Kidney (tissue), 14 donors: ENCODE results near the gene PTPRM. TPM values are rescaled to one million over a fixed set of nuclear protein-coding genes. Genes with fewer than 3 reads are reported as not detected.

ENCODE experiments used
- DNase-seq, 5 donors: peaks; one replicate each; pipeline ENCODE4 v3.0.0-alpha.2; 2013 to 2020
- FAIRE-seq: peaks from 2 replicates; lab custom pipeline; 2012; peaks lifted over from hg19 to GRCh38; lab: Jason Lieb, UNC
- H3K27ac ChIP-seq, 2 donors: one replicate each; pipeline ENCODE4 v1.7.0; 2013; ENCODE audit warnings: low read depth in 2 of 2, low read length in 2 of 2, inconsistent platforms in 1 of 2
- H3K27me3 ChIP-seq: one replicate; pipeline ENCODE4 v1.7.1; 2013; ENCODE audit warnings: low read length, inconsistent platforms; ENCODE audit not compliant: control insufficient read depth, insufficient read depth
- H3K36me3 ChIP-seq, 3 donors: one replicate each; pipeline versions ENCODE4 v1.7.0 to v1.7.1; 2013; ENCODE audit warnings: low read length in 3 of 3, control low read depth in 1 of 3, inconsistent platforms in 1 of 3; ENCODE audit not compliant: insufficient read depth in 3 of 3, control insufficient read depth in 2 of 3
- H3K4me1 ChIP-seq, 3 donors: one replicate each; pipeline versions ENCODE4 v1.7.0 to v1.7.1; 2013; ENCODE audit warnings: low read length in 3 of 3, inconsistent platforms in 1 of 3, low read depth in 1 of 3; ENCODE audit not compliant: control insufficient read depth in 2 of 3, insufficient read depth in 2 of 3
- H3K4me3 ChIP-seq, 3 donors: one replicate each; pipeline versions ENCODE4 v1.7.0 to v1.8.1; 2013; ENCODE audit warnings: low read length in 3 of 3, control low read depth in 1 of 3, inconsistent platforms in 1 of 3
- H3K9ac ChIP-seq, 3 donors: one replicate each; pipeline versions ENCODE4 v1.7.0 to v1.7.1; 2013; ENCODE audit warnings: low read length in 3 of 3, control low read depth in 1 of 3, inconsistent platforms in 1 of 3
- H3K9me3 ChIP-seq, 3 donors: one replicate each; pipeline versions ENCODE4 v1.7.0 to v1.7.1; 2013; ENCODE audit warnings: low read length in 3 of 3, control low read depth in 1 of 3, inconsistent platforms in 1 of 3; ENCODE audit not compliant: control insufficient read depth in 2 of 3, insufficient read depth in 1 of 3
- intact Hi-C: fragments of 100-400 bp; cut with DNase I; formaldehyde crosslinking; loops from one replicate; pipeline ENCODE4 v1.11.1; 2022
- polyA plus RNA-seq: library from polyadenylated mRNA; stranded (reverse); fragments of 350-450 nt; fragmentation: Illumina TruSeq; extraction: RNeasy Lipid Tissue Mini Kit (QIAGEN cat#74804); gene quantifications from one replicate; pipeline ENCODE4 v1.2.3, GENCODE V29; 2014; ENCODE audit warnings: low read depth, low replicate concordance; ENCODE audit not compliant: insufficient read depth
- total RNA-seq: library from RNA; stranded (reverse); fragmentation: NEBNext Ultra II Directional; extraction: Animal tissue kit (Norgen Biotek cat#: 25700); gene quantifications from one replicate; pipeline ENCODE4 v1.2.1, GENCODE V29; 2021
- TF ChIP-seq, protein P1 (sequence below): IDR thresholded peaks from 3 replicates; pipeline ENCODE4 v1.5.1; 2012; ENCODE audit warnings: mild to moderate bottlenecking, moderate library complexity, borderline replicate concordance; ENCODE audit not compliant: insufficient read depth; ENCODE audit errors: extremely low read depth
- donor health status: control.
- donor health status: control.
- donor health status: control.
- donor health status: control.
- donor health status: control.
- donor health status: DM: yes; HTN: yes; CAD: no.
- donor health status: Normal renal cell carcinoma (clear cell type).

PTPRM gene
- total and polyA plus RNA-seq, 2 donors from 2014 or later, result 52.4 to 98.9 TPM

DNA sequence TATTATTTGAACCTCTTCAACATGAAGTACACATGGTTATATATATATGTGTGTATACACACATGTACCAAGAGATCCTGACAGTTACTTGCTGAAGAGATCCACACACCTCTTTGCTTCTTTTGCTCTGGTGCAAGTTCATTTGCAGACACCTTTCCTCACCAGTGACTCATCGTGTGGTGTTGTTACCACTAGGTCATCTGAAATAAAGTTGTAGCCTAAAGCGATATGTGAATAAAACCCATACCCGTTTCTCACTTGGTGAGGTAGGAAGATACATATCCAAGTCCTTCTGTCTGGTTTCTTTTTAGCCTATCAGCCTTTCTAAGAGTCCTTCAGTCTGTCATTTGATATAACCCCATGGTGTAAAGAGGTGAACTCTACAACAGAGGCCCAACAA lies 662.7 kb downstream of the PTPRM start:
- H3K4me1 ChIP-seq, result no peaks in the 10 kb centered on the region
- no peaks in the 10 kb centered on the region for H3K36me3 ChIP-seq
- peaks cover 0 to 5% (median 0%) of the 10 kb centered on the region in 3 donors for H3K9me3 ChIP-seq
- intact Hi-C loops, result no loop called here
- FAIRE-seq (no peak), DNase-seq (no peak)
- no peak overlapping the region for H3K9ac ChIP-seq
- no peak overlapping the region for H3K4me3 ChIP-seq
- H3K27me3 ChIP-seq, result no peaks in the 10 kb centered on the region
- TF ChIP-seq, protein P1, sequence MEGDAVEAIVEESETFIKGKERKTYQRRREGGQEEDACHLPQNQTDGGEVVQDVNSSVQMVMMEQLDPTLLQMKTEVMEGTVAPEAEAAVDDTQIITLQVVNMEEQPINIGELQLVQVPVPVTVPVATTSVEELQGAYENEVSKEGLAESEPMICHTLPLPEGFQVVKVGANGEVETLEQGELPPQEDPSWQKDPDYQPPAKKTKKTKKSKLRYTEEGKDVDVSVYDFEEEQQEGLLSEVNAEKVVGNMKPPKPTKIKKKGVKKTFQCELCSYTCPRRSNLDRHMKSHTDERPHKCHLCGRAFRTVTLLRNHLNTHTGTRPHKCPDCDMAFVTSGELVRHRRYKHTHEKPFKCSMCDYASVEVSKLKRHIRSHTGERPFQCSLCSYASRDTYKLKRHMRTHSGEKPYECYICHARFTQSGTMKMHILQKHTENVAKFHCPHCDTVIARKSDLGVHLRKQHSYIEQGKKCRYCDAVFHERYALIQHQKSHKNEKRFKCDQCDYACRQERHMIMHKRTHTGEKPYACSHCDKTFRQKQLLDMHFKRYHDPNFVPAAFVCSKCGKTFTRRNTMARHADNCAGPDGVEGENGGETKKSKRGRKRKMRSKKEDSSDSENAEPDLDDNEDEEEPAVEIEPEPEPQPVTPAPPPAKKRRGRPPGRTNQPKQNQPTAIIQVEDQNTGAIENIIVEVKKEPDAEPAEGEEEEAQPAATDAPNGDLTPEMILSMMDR, result no peak
- no peak overlapping the region for H3K27ac ChIP-seq

- Histone ChIP-seq H3K9ac (no peak overlapping the region), H3K4me3 (no peak overlapping the region), H3K9me3 (no peaks in the 10 kb centered on the region), H3K27me3 (no peaks in the 10 kb centered on the region), H3K4me1 (no peaks in the 10 kb centered on the region), H3K36me3 (no peaks in the 10 kb centered on the region), H3K27ac (no peak overlapping the region)
- intact Hi-C loops, result no loop called here
- FAIRE-seq (no peak), DNase-seq (no peak)
- TF ChIP-seq, protein P1, result no peak
These were observed 664.2 kb downstream of the PTPRM start for GRCh38 chr18:8231316-8231715.

GRCh38 chr18:8232791-8233190 lies 665.7 kb downstream of the PTPRM start:
- TF ChIP-seq, protein P1, result no peak
- Histone ChIP-seq H3K27ac (no peak overlapping the region), H3K9ac (no peak overlapping the region), H3K9me3 (no peaks in the 10 kb centered on the region), H3K4me3 (no peak overlapping the region), H3K27me3 (no peaks in the 10 kb centered on the region), H3K4me1 (no peaks in the 10 kb centered on the region), H3K36me3 (no peaks in the 10 kb centered on the region)
- intact Hi-C loops, result no loop called here
- FAIRE-seq (no peak), DNase-seq (no peak)

GRCh38 chr18:8235894-8236293 lies 668.8 kb downstream of the PTPRM start:
- H3K27me3 ChIP-seq, result no peaks in the 10 kb centered on the region
- TF ChIP-seq, protein P1, result no peak
- no peaks in the 10 kb centered on the region for H3K4me1 ChIP-seq
- H3K9me3 ChIP-seq, result no peaks in the 10 kb centered on the region
- H3K9ac ChIP-seq, result no peak overlapping the region
- no peak for DNase-seq
- no peak overlapping the region for H3K27ac ChIP-seq
- no peaks in the 10 kb centered on the region for H3K36me3 ChIP-seq
- FAIRE-seq, result no peak
- intact Hi-C loops, result no loop called here
- H3K4me3 ChIP-seq, result no peak overlapping the region
